Left lung (tissue), 10 donors: ENCODE results near the gene TBC1D9. TPM values are rescaled to one million over a fixed set of nuclear protein-coding genes. Genes with fewer than 3 reads are reported as not detected.

Experiments
- ATAC-seq: fragments of 200-7000 bp; cut with Tn5 transposase; one replicate; pipeline ENCODE4 v1.9.1; 2020; ENCODE audit warnings: moderate library complexity
- DNase-seq, 4 donors: peaks; one replicate each; pipeline ENCODE4 v3.0.0-alpha.2; 2013 to 2020
- H3K27ac ChIP-seq, 2 donors: fragments of 200-600 bp; sonication (generic) in 1 of 2; one replicate each; pipeline versions ENCODE4 v1.5.0 to v1.8.0; 2020 to 2021
- H3K27me3 ChIP-seq, 2 donors: fragments of 200-600 bp; sonication (generic) in 1 of 2; one replicate each; pipeline versions ENCODE4 v1.5.0 to v1.8.0; 2020 to 2021
- H3K36me3 ChIP-seq, 2 donors: fragments of 200-600 bp; sonication (generic) in 1 of 2; one replicate each; pipeline versions ENCODE4 v1.5.0 to v1.8.0; 2020 to 2021
- H3K4me1 ChIP-seq, 2 donors: fragments of 200-600 bp; one replicate each; pipeline ENCODE4 v1.8.0; 2021
- H3K4me3 ChIP-seq, 2 donors: fragments of 200-600 bp; sonication (generic) in 1 of 2; one replicate each; pipeline versions ENCODE4 v1.5.0 to v1.8.0; 2020 to 2021; ENCODE audit warnings: mild to moderate bottlenecking in 1 of 2
- H3K9me3 ChIP-seq, 2 donors: fragments of 200-600 bp; sonication (generic) in 1 of 2; one replicate each; pipeline versions ENCODE4 v1.5.0 to v1.8.0; 2020 to 2021
- CTCF ChIP-seq, 2 donors: fragments of 200-600 bp; sonication (generic) in 1 of 2; IDR thresholded peaks; one replicate each; pipeline versions ENCODE4 v1.5.0 to v1.8.0; 2021; ENCODE audit warnings: antibody characterized with exemption in 2 of 2
- intact Hi-C, 2 donors: fragments of 100-400 bp; cut with DNase I; formaldehyde crosslinking; loops; one replicate each; pipeline versions ENCODE4 v1.11.2 to v1.14.2; 2022
- polyA plus RNA-seq, 6 donors: library from polyadenylated mRNA; unstranded; fragments of 120-200 nt; gene quantifications; one replicate each; pipeline ENCODE4 v1.2.1, GENCODE V29; 2013; ENCODE audit not compliant: insufficient read length in 6 of 6
- total RNA-seq, 2 donors: library from RNA; stranded (reverse); fragmentation: NEBNext Ultra II Directional; extraction: Animal tissue kit (Norgen Biotek cat#: 25700); gene quantifications; one replicate each; pipeline ENCODE4 v1.2.1, GENCODE V29; 2021
- donor health status: DM: no; HTN: yes; CAD: no.
- donor health status: DM: no; HTN: no; CAD: no.

TBC1D9 gene
- total and polyA plus RNA-seq, 8 donors, result 27.7 to 35.7 (median 32.3) TPM

DNA sequence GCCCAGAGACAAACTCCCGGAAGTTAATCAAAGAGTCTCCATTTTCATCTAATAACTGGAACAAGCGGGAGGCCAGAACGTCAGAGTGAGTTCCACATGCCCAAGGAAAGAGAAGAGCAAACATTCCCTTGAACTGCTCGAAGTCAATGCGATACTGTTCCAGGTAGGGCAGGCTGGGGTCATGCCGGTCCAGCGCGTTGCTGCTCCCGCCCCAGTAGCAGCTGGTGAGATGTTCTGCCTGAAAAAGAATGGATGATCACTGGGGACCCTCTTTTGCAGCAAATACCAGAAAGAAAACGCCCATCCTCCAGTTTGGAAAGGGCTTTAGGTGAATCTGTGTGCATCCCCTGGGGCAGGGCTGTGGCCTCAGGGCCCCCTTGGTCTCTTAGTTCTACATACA, 122.2 kb downstream of the TBC1D9 start:
- Histone ChIP-seq H3K27ac (no peak overlapping the region), H3K27me3 (no peaks in the 10 kb centered on the region), H3K4me3 (no peak overlapping the region), H3K9me3 (no peaks in the 10 kb centered on the region), H3K4me1 (no peaks in the 10 kb centered on the region), H3K36me3 (peaks cover 0 to 31% of the 10 kb centered on the region in 2 donors)
- no peak for TF ChIP-seq CTCF (IDR thresholded peaks at IDR 0.05)
- ATAC-seq (no peak), DNase-seq (no peak)
- intact Hi-C loops, result no loop called here

DNA sequence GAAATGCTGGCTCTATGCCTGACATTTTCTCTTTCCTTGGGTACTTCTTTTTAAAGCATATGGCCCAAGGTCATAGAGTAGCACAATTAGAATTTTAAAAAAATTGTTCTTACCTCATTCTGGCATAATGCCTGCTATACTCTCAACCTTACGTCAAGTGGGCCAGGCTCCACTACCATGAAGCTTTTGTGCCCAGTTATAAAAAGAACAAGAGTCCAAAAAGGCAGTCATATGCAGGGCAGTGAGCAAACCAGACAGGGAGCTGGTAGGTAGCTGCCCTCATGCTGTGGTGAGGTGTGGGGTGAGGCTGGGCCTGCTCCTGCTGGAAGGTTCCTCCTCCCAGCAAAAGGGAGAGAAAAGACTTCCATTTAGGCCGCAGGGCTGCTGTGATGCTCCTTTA, 123.1 kb downstream of the TBC1D9 start:
- Histone ChIP-seq H3K4me1 (no peaks in the 10 kb centered on the region), H3K9me3 (no peaks in the 10 kb centered on the region), H3K27me3 (no peaks in the 10 kb centered on the region), H3K4me3 (no peak overlapping the region), H3K27ac (no peak overlapping the region), H3K36me3 (peaks cover 0 to 33% of the 10 kb centered on the region in 2 donors)
- intact Hi-C loops, result no loop called here
- ATAC-seq, result no peak
- TF ChIP-seq CTCF (IDR thresholded peaks at IDR 0.05), result no peak
- peak in 1 of 4 donors; percentile 32 for DNase-seq

- Histone ChIP-seq H3K27me3 (no peaks in the 10 kb centered on the region), H3K4me3 (no peak overlapping the region), H3K36me3 (peaks cover 4 to 47% of the 10 kb centered on the region in 2 donors), H3K4me1 (no peaks in the 10 kb centered on the region), H3K9me3 (no peaks in the 10 kb centered on the region), H3K27ac (no peak overlapping the region)
- DNase-seq (no peak), ATAC-seq (no peak)
- no peak for TF ChIP-seq CTCF (IDR thresholded peaks at IDR 0.05)
- intact Hi-C loops, result no loop called here
These were observed 125.9 kb downstream of the TBC1D9 start for GRCh38 chr4:140630246-140630645.

DNA sequence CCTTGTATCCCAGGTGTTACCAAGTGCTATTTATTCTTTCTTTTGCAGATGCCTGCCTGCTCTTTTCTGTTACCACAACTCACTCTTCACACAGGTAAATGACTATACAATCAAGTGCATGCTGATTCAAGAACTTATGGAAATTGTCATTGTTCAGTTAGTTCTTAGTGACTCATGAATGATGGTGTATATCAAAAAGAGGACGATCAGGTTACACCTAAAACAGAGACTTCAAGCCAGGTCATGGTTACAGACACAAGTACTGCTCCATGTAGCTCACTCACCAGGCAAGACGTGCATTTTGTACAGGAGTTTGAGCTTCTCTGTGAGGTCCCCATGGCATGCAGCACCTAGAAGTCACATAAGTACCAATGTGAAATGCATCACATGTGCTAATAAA, 128.2 kb downstream of the TBC1D9 start:
- intact Hi-C loops, result no loop called here
- Histone ChIP-seq H3K4me3 (no peak overlapping the region), H3K27ac (no peak overlapping the region), H3K9me3 (no peaks in the 10 kb centered on the region), H3K36me3 (peaks cover 4 to 52% of the 10 kb centered on the region in 2 donors), H3K27me3 (no peaks in the 10 kb centered on the region), H3K4me1 (no peaks in the 10 kb centered on the region)
- DNase-seq (no peak), ATAC-seq (no peak)
- no peak for TF ChIP-seq CTCF (IDR thresholded peaks at IDR 0.05)

- ATAC-seq (no peak), DNase-seq (peak in 1 of 4 donors; percentile 19)
- no peaks in the 10 kb centered on the region for H3K27me3 ChIP-seq
- intact Hi-C loops, result no loop called here
- H3K4me3 ChIP-seq, result no peak overlapping the region
- TF ChIP-seq CTCF (IDR thresholded peaks at IDR 0.05), result no peak
- no peak overlapping the region for H3K27ac ChIP-seq
- peaks cover 4 to 56% of the 10 kb centered on the region in 2 donors for H3K36me3 ChIP-seq
- H3K4me1 ChIP-seq, result no peaks in the 10 kb centered on the region
- H3K9me3 ChIP-seq, result no peaks in the 10 kb centered on the region
These were observed 129.4 kb downstream of the TBC1D9 start for GRCh38 chr4:140626661-140627376.
